PFSK-1 (cell line): ENCODE measurements around the gene PPFIBP2.

Source experiments
- POLR2AphosphoS5 ChIP-seq: IDR thresholded peaks from 2 replicates; pipeline ENCODE4 v1.6.1; 2012; ENCODE audit warnings: low read depth, mild to moderate bottlenecking, control low read depth, low read length, moderate library complexity
- TF ChIP-seq, protein P1 (sequence below), 2 experiments: IDR thresholded peaks; 2 replicates each; pipeline versions ENCODE4 v1.6.1 to v1.8.0; 2011 to 2012; ENCODE audit warnings: low read depth in 2 of 2, low read length in 2 of 2, control low read depth in 1 of 2, inconsistent platforms in 1 of 2, mild to moderate bottlenecking in 1 of 2, moderate library complexity in 1 of 2; ENCODE audit not compliant: insufficient read depth in 1 of 2

DNA sequence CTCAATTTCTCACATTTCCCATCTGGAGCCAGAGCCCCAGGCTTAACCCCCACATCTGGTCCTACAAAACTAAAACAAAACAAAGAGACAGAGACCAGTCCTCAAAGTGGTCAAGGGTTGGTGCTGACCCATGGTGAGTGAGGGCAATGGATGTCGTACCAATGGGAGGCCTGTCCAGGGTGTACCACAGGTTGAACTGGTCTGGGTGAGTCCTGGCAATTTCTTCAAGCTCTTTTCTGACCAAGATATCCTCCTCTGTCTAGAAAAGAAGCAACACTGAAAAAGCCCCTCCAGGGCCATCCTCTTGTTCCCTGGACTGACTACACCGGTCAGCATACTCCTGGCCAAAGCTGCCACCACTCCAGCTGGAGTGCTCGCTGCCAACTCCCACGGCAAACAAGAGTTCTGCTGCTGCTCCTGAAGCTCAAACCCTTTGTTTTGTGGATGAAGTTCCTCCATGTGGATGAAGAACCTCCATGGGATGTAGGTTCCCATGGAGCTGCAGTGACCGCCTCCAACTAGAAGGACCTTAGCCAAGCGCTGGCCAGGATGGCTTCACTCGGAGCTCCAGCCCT is 152.6 kb downstream of the PPFIBP2 start:
- TF ChIP-seq, protein P1, sequence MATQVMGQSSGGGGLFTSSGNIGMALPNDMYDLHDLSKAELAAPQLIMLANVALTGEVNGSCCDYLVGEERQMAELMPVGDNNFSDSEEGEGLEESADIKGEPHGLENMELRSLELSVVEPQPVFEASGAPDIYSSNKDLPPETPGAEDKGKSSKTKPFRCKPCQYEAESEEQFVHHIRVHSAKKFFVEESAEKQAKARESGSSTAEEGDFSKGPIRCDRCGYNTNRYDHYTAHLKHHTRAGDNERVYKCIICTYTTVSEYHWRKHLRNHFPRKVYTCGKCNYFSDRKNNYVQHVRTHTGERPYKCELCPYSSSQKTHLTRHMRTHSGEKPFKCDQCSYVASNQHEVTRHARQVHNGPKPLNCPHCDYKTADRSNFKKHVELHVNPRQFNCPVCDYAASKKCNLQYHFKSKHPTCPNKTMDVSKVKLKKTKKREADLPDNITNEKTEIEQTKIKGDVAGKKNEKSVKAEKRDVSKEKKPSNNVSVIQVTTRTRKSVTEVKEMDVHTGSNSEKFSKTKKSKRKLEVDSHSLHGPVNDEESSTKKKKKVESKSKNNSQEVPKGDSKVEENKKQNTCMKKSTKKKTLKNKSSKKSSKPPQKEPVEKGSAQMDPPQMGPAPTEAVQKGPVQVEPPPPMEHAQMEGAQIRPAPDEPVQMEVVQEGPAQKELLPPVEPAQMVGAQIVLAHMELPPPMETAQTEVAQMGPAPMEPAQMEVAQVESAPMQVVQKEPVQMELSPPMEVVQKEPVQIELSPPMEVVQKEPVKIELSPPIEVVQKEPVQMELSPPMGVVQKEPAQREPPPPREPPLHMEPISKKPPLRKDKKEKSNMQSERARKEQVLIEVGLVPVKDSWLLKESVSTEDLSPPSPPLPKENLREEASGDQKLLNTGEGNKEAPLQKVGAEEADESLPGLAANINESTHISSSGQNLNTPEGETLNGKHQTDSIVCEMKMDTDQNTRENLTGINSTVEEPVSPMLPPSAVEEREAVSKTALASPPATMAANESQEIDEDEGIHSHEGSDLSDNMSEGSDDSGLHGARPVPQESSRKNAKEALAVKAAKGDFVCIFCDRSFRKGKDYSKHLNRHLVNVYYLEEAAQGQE (IDR thresholded peaks at IDR 0.05; ENCODE audit: insufficient read depth in 1 of 2, low read depth in 2 of 2, low read length in 2 of 2): no peak
- TF ChIP-seq POLR2AphosphoS5: no peak
